Right cardiac atrium (tissue), 5 donors: Measurements from ENCODE around the gene SLC41A2. TPM values are rescaled to one million over a fixed set of nuclear protein-coding genes. Genes with fewer than 3 reads are reported as not detected.
A peak's percentile ranks its signal among the peaks of the same experiment; 100 is the strongest.
"Not testable (repeated sequence)": the region's sequence is repeated elsewhere in the genome, so short reads cannot be mapped to it uniquely, and the experiment has no call there.

Experiments
- ATAC-seq, 2 donors: fragments of 200-7000 bp; cut with Tn5 transposase; one replicate each; pipeline versions ENCODE4 v1.8.0 to v1.9.1; 2020; ENCODE audit warnings: moderate library complexity in 2 of 2, mild to moderate bottlenecking in 1 of 2
- DNase-seq, 3 donors: peaks; one replicate each; pipeline ENCODE4 v3.0.0-alpha.2; 2020
- H3K27ac ChIP-seq: one replicate; pipeline ENCODE4 v1.5.1; 2013; ENCODE audit warnings: mild to moderate bottlenecking, low read length, control low read depth, moderate library complexity
- H3K27me3 ChIP-seq: one replicate; pipeline ENCODE4 v1.6.1; 2013; ENCODE audit not compliant: control insufficient read depth, insufficient read depth
- H3K4me1 ChIP-seq: one replicate; pipeline ENCODE4 v1.6.1; 2013; ENCODE audit warnings: low read length; ENCODE audit not compliant: control insufficient read depth, insufficient read depth
- H3K4me3 ChIP-seq: one replicate; pipeline ENCODE4 v1.5.1; 2013; ENCODE audit warnings: low read length, control low read depth
- H3K9me3 ChIP-seq: one replicate; pipeline ENCODE4 v1.6.1; 2013; ENCODE audit warnings: low read length; ENCODE audit not compliant: control insufficient read depth
- WGBS: extraction: QIAGEN DNeasy Blood & Tissue Kit; methylation state at CpG from one replicate; pipeline ENCODE4 v1.1.7; 2013; 5-methylcytosine and 5-hydroxymethylcytosine counted together
- intact Hi-C, 4 donors: fragments of 100-400 bp; cut with DNase I; formaldehyde crosslinking; loops; one replicate each; pipeline versions ENCODE4 v1.11.0 to v1.14.0; 2022 to 2023
- polyA plus RNA-seq: library from polyadenylated mRNA; stranded (reverse); fragments of 200-250 nt; gene quantifications from one replicate; pipeline ENCODE4 v1.2.3, GENCODE V29; 2013
- total RNA-seq, 4 donors: library from RNA; stranded (reverse); fragmentation: NEBNext Ultra II Directional; extraction: Animal tissue kit (Norgen Biotek cat#: 25700); gene quantifications; one replicate each; pipeline ENCODE4 v1.2.1, GENCODE V29; 2021
- donor health status: healthy with polysubstance abuse.
- donor health status: DM: no; HTN: yes; CAD: no.
- donor health status: DM: no; HTN: no; CAD: no.
- donor health status: DM: no; HTN: yes; CAD: no; lungs with severe emphysema.
- donor health status: DM: yes; HTN: yes; CAD: no.

The SLC41A2 gene
- total and polyA plus RNA-seq, 5 donors: 1.2 to 15.7 (median 9.9) TPM

GRCh38 chr12:104985206-104985605 lies 27.1 kb upstream of the SLC41A2 start:
- no peak for DNase-seq
- intact Hi-C loops: no loop called here
- no peaks in the 10 kb centered on the region for H3K4me1 ChIP-seq
- H3K9me3 ChIP-seq: no peaks in the 10 kb centered on the region
- ATAC-seq: no peak
- no peaks in the 10 kb centered on the region for H3K27me3 ChIP-seq
- no peak overlapping the region for H3K27ac ChIP-seq
- no peak overlapping the region for H3K4me3 ChIP-seq
- 84% methylated on average over 4 of the region's 4 CpGs for WGBS

DNA sequence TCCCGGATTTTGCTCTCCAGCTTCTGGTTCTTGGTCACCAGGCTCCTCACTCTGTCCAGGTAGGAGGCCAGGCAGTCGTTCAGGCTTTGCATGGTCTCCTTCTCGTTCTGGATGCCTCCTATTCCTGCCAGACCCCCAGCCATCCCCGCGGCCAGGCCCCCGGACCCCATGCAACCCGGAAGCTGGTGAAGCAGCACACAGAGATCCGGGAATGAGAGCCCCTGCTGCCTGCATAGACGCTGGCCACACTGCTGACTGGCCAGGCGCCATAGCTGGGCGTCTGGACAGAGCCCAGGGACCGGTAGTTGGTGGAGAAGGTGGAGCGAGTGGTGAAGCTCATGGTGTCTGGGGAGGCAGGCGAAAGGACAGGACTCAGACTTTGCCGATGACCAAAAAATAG lies 19.6 kb upstream of the SLC41A2 start:
- DNase-seq, H3K4me1 ChIP-seq, H3K27me3 ChIP-seq, H3K4me3 ChIP-seq, H3K9me3 ChIP-seq, ATAC-seq, H3K27ac ChIP-seq, intact Hi-C loops: not testable (repeated sequence)
- WGBS: 92% methylated on average over 15 of the region's 15 CpGs

DNA sequence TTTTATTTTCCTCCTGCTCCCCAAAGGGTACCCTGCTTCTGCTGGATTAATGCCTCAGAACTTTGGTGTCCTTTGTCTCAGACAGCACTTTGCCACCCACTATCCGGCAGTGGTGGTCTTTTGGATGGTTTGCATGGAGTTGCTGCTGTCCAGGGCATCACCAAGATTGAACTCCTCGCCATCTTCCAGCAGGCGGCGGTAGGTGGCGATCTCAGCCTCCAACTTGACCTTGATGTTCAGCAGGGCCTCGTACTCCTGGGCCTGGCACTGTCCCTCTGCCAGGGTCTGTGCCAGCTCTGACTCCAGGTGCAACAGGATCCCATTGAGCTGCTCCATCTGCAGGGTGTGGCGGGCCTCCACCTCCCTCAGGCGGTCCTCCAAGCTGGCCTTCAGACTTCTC lies 18.6 kb upstream of the SLC41A2 start:
- H3K9me3 ChIP-seq: no peaks in the 10 kb centered on the region
- H3K4me1 ChIP-seq: no peaks in the 10 kb centered on the region
- H3K27ac ChIP-seq: no peak overlapping the region
- 76% methylated on average over 8 of the region's 8 CpGs for WGBS
- DNase-seq (no peak), ATAC-seq (no peak)
- H3K4me3 ChIP-seq: no peak overlapping the region
- H3K27me3 ChIP-seq: no peaks in the 10 kb centered on the region
- intact Hi-C loops: no loop called here

DNA sequence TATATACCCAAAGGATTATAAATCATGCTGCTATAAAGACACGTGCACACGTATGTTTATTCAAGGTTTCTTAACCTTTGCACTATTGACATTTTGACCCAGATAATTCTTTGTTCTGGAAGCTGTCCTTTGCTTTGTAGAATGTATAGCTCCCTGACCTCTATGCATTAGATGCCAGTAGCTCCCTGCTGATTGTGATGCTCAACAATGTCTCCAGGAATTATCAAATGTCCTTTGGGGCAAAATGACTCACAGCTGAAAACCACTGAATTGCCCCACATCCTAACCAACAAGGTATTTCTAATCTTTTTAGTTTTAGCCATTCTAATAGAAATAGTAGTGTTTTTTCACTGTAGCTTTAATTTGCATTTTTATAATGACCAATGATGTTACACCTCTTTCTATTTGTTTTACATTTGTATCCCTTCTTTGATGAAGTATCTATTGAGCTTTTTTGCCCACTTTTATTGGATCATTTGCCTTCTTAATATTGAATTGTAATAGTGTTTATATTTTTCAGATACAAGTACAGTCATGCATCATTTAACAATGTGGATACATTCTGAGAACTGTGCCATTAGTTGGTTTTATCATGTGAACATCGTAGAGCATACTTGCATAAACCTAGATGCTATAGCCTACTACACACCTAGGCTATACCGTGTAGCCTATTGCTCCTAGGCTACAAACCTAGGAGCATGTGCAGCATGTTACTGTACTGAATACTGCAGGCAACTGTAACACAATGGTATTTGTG lies 17.7 kb upstream of the SLC41A2 start:
- Histone ChIP-seq H3K4me3 (no peak overlapping the region), H3K27ac (no peak overlapping the region), H3K27me3 (no peaks in the 10 kb centered on the region), H3K9me3 (no peaks in the 10 kb centered on the region), H3K4me1 (no peaks in the 10 kb centered on the region)
- intact Hi-C loops: no loop called here
- ATAC-seq (no peak), DNase-seq (no peak)
- WGBS: 66% methylated on average over 4 of the region's 4 CpGs

DNA sequence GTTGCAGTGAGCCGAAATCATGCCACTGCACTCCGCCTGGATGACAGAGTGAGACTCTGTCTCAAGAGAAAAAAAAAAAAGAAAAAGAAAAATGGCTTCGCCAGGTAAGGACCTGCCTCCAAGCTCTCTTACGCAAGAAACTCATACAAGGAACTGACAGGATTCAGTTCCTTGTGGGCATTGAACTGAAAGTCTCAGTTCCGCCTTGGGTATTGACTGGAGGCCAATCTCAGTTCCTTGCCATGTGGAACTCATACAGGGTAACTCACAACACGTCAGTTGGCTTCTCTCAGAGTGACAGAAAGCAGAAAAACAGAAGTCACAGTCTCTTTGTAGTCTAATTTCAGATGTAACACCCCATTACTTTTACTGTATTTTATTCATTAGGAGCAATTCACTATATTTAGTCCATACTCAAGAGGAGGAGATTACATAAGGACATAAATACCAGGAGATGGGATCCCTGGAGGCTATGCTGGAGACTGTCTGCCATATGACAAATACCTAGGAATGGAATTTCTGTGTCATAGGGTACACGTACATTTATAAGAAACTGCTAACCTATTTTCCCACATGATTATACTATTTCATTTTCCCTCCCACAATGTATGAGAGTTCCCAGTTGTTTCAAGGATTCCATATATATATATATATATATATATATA lies 16.7 kb upstream of the SLC41A2 start:
- intact Hi-C loops: no loop called here
- Histone ChIP-seq H3K9me3 (no peaks in the 10 kb centered on the region), H3K27me3 (no peaks in the 10 kb centered on the region), H3K4me1 (no peaks in the 10 kb centered on the region), H3K27ac (no peak overlapping the region), H3K4me3 (no peak overlapping the region)
- no peak for DNase-seq
- WGBS: 77% methylated on average over 7 of the region's 7 CpGs
- peak in 1 of 2 donors; percentile 22 for ATAC-seq

GRCh38 chr12:104973250-104973649 lies 15.2 kb upstream of the SLC41A2 start:
- 95% methylated on average over 5 of the region's 5 CpGs for WGBS
- no peak overlapping the region for H3K27ac ChIP-seq

DNA sequence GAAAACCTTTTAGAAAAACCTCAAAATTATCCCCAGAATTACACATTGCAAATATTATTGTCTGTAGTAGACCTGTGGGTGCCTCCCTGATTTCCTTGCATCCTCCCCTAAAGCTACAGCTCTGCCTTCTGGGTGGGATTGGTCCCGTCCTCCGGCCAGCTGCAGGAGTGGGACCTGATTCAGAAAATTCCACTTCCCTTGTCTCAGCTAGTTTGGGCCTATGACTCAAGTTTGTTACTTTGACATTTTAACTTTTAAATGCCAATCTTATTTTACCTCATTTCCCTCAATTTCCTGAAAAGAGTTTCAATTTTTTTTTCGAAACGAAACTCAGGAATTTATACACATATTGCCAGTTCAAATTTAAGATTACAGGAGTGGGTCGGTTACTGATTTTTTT lies 13.2 kb upstream of the SLC41A2 start:
- DNase-seq (no peak), ATAC-seq (peak in 1 of 2 donors; percentile 87)
- H3K4me3 ChIP-seq: no peak overlapping the region
- intact Hi-C loops: no loop called here
- H3K27me3 ChIP-seq: no peaks in the 10 kb centered on the region
- H3K4me1 ChIP-seq: no peaks in the 10 kb centered on the region
- H3K9me3 ChIP-seq: no peaks in the 10 kb centered on the region
- H3K27ac ChIP-seq: no peak overlapping the region
- 56% methylated on average over 5 of the region's 5 CpGs for WGBS

More at GRCh38 chr12:104973250-104973649, 15.2 kb upstream of the SLC41A2 start:
- Histone ChIP-seq H3K9me3 (no peaks in the 10 kb centered on the region), H3K4me3 (no peak overlapping the region), H3K4me1 (no peaks in the 10 kb centered on the region), H3K27me3 (no peaks in the 10 kb centered on the region)
- intact Hi-C loops: no loop called here
- ATAC-seq: no peak
- DNase-seq: no peak

DNA sequence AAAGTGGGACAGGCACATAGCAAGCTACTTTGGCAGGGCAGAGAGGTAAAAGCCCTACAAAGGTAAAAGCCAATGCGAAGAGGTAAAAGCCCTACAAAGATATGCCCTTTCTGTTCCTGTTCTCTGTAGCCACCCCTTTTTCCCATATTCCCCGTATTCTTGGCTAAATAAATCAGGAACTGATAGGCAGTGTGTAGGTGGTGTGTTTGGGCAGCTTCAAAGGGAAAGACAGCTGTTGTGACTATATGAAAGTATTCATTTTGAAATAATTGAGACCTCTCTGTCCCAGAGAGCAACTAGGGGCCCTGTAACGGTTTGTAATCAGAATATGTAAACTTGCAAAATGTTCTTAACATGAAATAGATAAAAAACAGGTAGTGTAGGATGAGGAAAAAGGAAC lies 11.3 kb upstream of the SLC41A2 start:
- ATAC-seq (no peak), DNase-seq (no peak)
- Histone ChIP-seq H3K27me3 (no peaks in the 10 kb centered on the region), H3K4me3 (no peak overlapping the region), H3K9me3 (no peaks in the 10 kb centered on the region), H3K4me1 (no peaks in the 10 kb centered on the region), H3K27ac (no peak overlapping the region)
- intact Hi-C loops: no loop called here
- WGBS: 62% methylated on average over 3 of the region's 3 CpGs

GRCh38 chr12:104966677-104967076 lies 8.6 kb upstream of the SLC41A2 start:
- H3K4me1 ChIP-seq: no peaks in the 10 kb centered on the region
- H3K27me3 ChIP-seq: no peaks in the 10 kb centered on the region
- DNase-seq: no peak
- no peaks in the 10 kb centered on the region for H3K9me3 ChIP-seq
- ATAC-seq: no peak
- WGBS: 97% methylated on average over 4 of the region's 4 CpGs
- intact Hi-C loops: no loop called here
- no peak overlapping the region for H3K4me3 ChIP-seq
- H3K27ac ChIP-seq: no peak overlapping the region

DNA sequence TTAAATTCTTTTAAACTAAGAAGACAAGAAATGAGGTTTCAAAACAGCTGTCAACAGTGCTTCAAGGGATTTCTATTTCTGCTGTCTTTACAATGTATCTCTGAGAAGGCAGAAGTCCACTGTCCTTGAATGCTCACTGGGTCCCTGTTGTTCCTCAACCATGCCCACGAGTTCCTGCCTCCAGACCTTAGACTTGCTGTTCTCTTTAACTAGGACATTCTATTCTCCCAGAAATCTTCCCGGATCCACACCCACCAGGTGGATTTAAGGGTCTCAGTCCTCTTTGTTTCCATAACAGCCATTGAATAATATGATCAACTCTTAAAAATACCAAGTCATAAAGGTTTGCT lies 6.7 kb upstream of the SLC41A2 start:
- Histone ChIP-seq H3K4me3 (no peak overlapping the region), H3K27ac (no peak overlapping the region), H3K27me3 (no peaks in the 10 kb centered on the region), H3K9me3 (no peaks in the 10 kb centered on the region), H3K4me1 (no peaks in the 10 kb centered on the region)
- DNase-seq (no peak), ATAC-seq (no peak)
- WGBS: 61% methylated on average over 2 of the region's 2 CpGs
- intact Hi-C loops: no loop called here

GRCh38 chr12:104964167-104964855 lies 6.2 kb upstream of the SLC41A2 start:
- Histone ChIP-seq H3K4me3 (no peak overlapping the region), H3K4me1 (no peaks in the 10 kb centered on the region), H3K9me3 (no peaks in the 10 kb centered on the region), H3K27me3 (no peaks in the 10 kb centered on the region), H3K27ac (no peak overlapping the region)
- ATAC-seq: no peak
- WGBS: 77% methylated on average over 8 of the region's 8 CpGs
- intact Hi-C loops: no loop called here
- no peak for DNase-seq
